RCC 7860 (cell line): ENCODE data around the gene RASGRF1.
"Not testable (repeated sequence)": the region's sequence is repeated elsewhere in the genome, so short reads cannot be mapped to it uniquely, and the experiment has no call there.

Experiments
- DNase-seq: peaks from one replicate; pipeline ENCODE4 v3.0.0-alpha.2; 2015; ENCODE audit warnings: low spot score
- FAIRE-seq: peaks from 2 replicates; lab custom pipeline; 2012; peaks lifted over from hg19 to GRCh38; lab: Jason Lieb, UNC

RASGRF1 gene

GRCh38 chr15:79046691-79047404 is 43.7 kb downstream of the RASGRF1 start:
- no peak for FAIRE-seq

DNA sequence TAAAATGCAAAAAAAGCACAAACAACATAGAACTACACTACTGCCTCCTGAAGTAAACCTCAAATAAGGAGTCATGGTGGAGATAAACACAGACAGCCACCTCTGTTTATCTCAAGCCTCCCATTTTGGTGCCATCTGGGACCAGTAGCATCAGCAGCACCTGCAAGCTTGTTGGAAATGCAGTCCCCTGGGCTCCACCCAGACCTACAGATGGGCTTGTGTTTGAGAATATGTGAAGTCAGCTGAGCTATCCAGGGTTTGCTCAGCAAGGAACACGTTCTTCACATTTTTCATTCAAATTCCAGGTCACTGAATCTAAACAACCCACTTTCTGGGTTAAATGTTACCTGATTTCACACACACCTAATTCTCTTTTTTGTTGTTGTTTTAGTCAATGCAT is 45.5 kb downstream of the RASGRF1 start:
- no peak for FAIRE-seq
- no peak for DNase-seq

More at GRCh38 chr15:79046691-79047404, 43.7 kb downstream of the RASGRF1 start:
- no peak for DNase-seq

DNA sequence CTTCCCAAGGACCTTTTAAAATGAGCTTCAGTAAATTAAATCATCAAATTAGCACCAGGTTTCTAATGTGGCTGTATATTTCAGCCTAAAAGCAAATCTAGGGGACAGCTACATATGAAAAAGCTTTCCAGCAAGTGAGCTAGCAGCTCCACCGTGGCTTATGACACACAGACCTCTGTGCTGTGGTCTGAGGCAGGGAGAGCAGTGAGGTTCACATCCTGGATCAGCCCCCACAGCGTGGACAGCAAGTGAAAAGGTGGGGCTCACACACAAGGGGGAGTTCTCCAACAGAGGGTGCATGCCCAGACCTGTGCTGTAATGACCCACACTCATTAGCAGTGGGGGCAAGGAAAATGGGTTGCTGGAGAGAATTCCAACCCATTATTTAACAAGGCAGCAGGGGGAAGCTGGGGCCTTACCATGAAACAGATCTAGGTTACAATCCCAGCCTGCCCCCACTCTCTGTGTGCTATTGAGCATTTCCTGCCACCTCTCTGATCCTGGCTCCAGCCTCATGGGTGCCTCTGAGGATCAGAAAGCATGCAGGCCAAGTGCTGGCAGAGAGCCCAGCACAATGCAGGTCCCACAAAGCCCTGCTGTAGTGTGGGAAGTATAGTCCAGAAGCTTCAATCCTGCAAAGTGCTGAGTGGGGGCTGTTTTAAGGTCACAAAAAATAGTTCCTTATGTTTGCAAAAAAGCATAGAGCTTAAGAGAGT is 48.2 kb downstream of the RASGRF1 start:
- DNase-seq (no peak), FAIRE-seq (no peak)

DNA sequence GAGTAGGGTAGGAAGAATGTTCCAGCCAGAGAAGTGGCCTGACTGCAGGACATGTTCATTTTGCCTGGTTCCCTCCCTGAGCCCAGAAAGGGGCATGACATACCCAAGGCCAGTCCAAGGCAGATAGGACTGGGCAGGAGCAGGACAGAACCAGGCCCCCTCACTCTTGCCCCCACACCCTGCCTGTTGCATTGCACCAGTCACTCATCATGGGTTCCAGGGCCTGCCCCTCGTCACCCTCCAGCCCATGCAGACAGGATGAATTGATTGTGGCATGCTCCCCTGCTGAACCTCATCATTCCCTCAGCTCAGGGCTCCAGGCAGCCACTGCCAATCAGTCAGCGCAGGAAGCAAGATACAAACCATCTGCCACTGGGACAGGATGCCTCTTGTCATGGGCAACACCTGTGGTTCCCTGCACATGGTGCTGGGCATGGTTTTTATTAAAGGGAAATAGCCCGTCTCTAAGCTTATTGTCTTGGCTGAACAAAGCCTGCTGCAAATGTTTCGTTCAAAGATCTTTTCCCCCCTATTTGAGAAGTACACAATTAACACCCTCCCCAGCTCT is 48.9 kb downstream of the RASGRF1 start:
- FAIRE-seq (no peak), DNase-seq (no peak)

DNA sequence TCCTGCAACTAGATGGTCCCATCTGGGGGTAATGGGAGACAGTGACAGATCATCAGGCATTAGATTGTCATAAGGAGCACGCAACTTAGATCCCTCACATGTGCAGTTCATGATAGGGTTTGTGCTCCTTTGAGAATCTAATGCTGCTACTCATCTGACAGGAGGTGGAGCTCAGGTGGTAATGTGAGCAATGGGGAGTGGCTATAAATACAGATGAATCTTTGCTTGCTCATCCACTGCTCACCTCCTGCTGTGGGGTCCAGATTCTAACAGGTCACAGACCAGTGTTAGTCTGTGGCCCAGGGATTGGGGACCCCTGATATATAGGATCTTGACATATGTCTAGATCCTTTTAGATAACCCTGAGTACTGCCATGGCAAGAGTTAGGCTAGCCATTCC is 52.7 kb downstream of the RASGRF1 start:
- FAIRE-seq = no peak
- no peak for DNase-seq

- FAIRE-seq = no peak
Observed at GRCh38 chr15:79036323-79036722, 54.3 kb downstream of the RASGRF1 start.

DNA sequence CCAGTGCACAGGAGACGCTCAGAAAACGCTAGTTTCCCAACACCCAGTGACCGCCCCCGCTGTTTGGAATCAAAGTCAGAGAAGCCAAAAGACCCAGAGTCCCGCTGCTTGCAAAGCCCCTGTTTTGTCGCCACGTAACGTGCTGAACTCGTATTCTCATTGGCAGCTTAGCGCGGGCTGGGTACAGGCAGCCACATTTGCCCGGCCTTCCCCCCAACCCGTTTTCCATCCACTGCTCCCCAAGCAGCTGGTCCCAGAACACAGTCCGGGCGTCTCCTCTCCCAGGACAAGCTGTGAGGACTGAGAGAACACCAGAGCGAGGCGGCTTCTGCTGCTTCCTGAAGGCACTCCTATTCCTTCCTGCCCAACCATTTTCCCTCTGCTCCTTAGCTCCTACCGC is 54.8 kb downstream of the RASGRF1 start:
- FAIRE-seq = no peak
- DNase-seq = no peak

More at GRCh38 chr15:79036323-79036722, 54.3 kb downstream of the RASGRF1 start:
- no peak for DNase-seq

DNA sequence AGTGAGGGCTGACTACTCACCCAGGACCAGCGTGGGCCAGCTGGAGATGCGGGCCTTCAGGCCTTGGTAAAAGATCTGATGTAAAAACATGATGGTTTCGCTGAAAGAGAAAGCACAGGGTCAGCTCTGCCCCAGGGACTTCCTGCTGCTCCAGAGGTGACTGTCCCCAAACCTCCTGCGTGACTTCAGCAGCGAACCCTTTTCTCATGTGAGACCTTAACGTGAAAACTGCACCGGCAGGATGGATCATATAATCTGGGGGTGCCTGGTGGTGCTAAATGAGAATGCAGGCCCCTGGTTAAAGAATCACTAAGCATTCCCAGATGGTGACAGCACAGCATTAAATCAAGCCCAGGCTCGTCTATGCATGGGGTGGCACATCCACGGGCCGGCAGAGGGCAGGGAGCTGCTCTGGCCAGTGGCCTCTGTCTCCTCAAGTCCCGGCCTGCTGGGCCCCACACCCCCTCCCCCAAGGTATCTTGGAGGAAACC is 55.4 kb downstream of the RASGRF1 start:
- DNase-seq = no peak
- FAIRE-seq = no peak

GRCh38 chr15:79034284-79034683 is 56.3 kb downstream of the RASGRF1 start:
- no peak for DNase-seq
- FAIRE-seq = no peak

- DNase-seq = no peak
- FAIRE-seq = no peak
Observed at GRCh38 chr15:79032656-79033055, 57.9 kb downstream of the RASGRF1 start.

DNA sequence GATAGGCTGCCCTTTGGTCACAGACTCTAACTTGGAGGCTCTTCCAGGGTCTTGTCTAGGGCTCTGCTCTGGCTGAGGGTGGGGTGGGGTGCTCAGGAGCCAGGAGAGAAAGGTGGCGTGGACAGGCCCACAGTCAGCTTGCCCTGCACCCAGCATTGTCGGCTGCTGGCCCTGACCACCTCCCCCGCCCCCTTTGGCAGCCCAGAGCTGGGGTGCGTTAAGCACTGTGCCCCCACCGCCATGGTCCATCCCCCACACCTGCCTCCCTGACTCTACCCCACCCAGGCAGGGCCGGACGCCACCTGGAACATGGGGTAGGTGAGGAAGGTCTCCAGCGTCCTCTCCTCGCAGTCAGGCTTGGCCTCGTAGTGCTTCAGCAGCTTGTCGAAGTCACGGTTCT is 58.8 kb downstream of the RASGRF1 start:
- FAIRE-seq = no peak
- DNase-seq = no peak

DNA sequence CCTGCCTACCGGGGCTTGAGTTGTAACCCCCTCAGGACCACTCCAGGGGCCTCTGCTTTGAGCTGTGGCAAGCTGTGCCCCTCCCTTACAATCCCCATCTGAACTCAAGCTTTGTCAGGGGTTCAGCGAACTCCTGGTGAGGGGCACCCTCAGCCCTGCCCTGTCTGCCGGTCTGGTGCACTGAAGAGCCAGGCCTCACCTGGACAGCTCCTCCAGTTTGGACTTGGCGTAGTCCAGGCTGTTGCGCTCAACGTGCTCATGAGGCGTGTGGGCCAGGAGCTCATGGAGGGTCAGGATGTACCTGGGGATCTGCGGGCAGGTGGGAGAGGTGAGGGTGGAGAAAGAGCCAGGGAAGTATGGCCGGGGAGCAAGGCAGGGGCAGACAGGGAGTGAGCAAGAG is 59.4 kb downstream of the RASGRF1 start:
- DNase-seq = no peak
- no peak for FAIRE-seq

GRCh38 chr15:79030470-79030869 is 60.1 kb downstream of the RASGRF1 start:
- DNase-seq = no peak
- FAIRE-seq = no peak

- peak; percentile 15 for DNase-seq
- FAIRE-seq = no peak
Observed at GRCh38 chr15:79028411-79028964, 62.1 kb downstream of the RASGRF1 start.

- DNase-seq (no peak), FAIRE-seq (no peak)
Observed at GRCh38 chr15:79027532-79028410, 62.8 kb downstream of the RASGRF1 start.

GRCh38 chr15:79025802-79026201 is 64.8 kb downstream of the RASGRF1 start:
- DNase-seq (no peak), FAIRE-seq (no peak)

GRCh38 chr15:79025201-79025600 is 65.4 kb downstream of the RASGRF1 start:
- no peak for FAIRE-seq
- DNase-seq = no peak

GRCh38 chr15:79024493-79024892 is 66.1 kb downstream of the RASGRF1 start:
- FAIRE-seq, DNase-seq: not testable (repeated sequence)

DNA sequence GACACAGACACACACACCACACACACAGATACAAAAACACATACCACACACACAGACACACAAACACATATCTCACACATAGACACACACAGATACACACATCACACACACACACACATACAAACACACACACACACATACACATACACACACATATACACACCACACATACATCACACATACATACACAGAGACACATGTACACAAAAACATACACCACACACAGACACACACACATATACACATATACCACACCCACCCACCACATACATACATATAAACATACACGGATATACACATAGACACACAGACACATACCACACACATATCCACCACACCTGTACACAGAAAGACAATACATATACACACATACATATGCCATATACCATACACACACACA is 66.7 kb downstream of the RASGRF1 start:
- no peak for FAIRE-seq
- no peak for DNase-seq

- no peak for FAIRE-seq
- no peak for DNase-seq
Observed at GRCh38 chr15:79023546-79023890, 67.1 kb downstream of the RASGRF1 start.

GRCh38 chr15:79018960-79019359 is 71.6 kb downstream of the RASGRF1 start:
- FAIRE-seq = no peak
- no peak for DNase-seq
